GM23338 (cell line): ENCODE measurements around the gene GPRASP2.
A peak's percentile ranks its signal among the peaks of the same experiment; 100 is the strongest.

Experiments used
- CREB1 ChIP-seq: fragments of 250-450 bp; sonication (Bioruptor Pico); IDR thresholded peaks from 2 replicates; pipeline ENCODE4 v1.5.0; 2020; ENCODE audit warnings: low read depth, mild to moderate bottlenecking, moderate library complexity
- CTCF ChIP-seq, 2 experiments: fragments of 200-600 bp in 1 of 2; sonication (generic) in 1 of 2; conservative IDR thresholded peaks; 2 replicates each; pipeline versions ENCODE4 v1.5.1 to v1.6.1; 2016 to 2017; ENCODE audit warnings: antibody characterized with exemption in 2 of 2, low read depth in 2 of 2, mild to moderate bottlenecking in 2 of 2, moderate library complexity in 1 of 2
- EZH2 ChIP-seq: fragments of 200-600 bp; sonication (generic); IDR thresholded peaks from one replicate; pipeline ENCODE4 v1.8.0; 2017; ENCODE audit warnings: antibody characterized with exemption, mild to moderate bottlenecking, low read depth; ENCODE audit not compliant: unreplicated experiment
- EZH2phosphoT487 ChIP-seq: fragments of 200-600 bp; sonication (generic); IDR thresholded peaks from one replicate; pipeline ENCODE4 v1.8.1; 2018; ENCODE audit warnings: antibody characterized with exemption; ENCODE audit not compliant: unreplicated experiment
- JUNB ChIP-seq: IDR thresholded peaks from one replicate; pipeline ENCODE4 v1.6.1; 2016; ENCODE audit warnings: antibody characterized with exemption; ENCODE audit not compliant: unreplicated experiment
- NANOG ChIP-seq: IDR thresholded peaks from 2 replicates; pipeline ENCODE4 v1.6.1; 2016; ENCODE audit warnings: antibody characterized with exemption, borderline replicate concordance
- POLR2AphosphoS5 ChIP-seq: IDR thresholded peaks from 2 replicates; pipeline ENCODE4 v1.6.1; 2016; ENCODE audit warnings: antibody characterized with exemption, low read depth
- REST ChIP-seq: IDR thresholded peaks from one replicate; pipeline ENCODE4 v1.6.1; 2018; ENCODE audit warnings: antibody characterized with exemption; ENCODE audit not compliant: unreplicated experiment
- ZNF331 ChIP-seq: fragments of 250-450 bp; sonication (Bioruptor Pico); IDR thresholded peaks from 2 replicates; pipeline ENCODE4 v1.5.0; 2020; ENCODE audit warnings: low read depth, mild to moderate bottlenecking, moderate library complexity
- ZNF462 ChIP-seq: fragments of 250-450 bp; sonication (Bioruptor Pico); IDR thresholded peaks from 2 replicates; pipeline ENCODE4 v1.5.0; 2020; ENCODE audit warnings: mild to moderate bottlenecking, moderate library complexity

DNA sequence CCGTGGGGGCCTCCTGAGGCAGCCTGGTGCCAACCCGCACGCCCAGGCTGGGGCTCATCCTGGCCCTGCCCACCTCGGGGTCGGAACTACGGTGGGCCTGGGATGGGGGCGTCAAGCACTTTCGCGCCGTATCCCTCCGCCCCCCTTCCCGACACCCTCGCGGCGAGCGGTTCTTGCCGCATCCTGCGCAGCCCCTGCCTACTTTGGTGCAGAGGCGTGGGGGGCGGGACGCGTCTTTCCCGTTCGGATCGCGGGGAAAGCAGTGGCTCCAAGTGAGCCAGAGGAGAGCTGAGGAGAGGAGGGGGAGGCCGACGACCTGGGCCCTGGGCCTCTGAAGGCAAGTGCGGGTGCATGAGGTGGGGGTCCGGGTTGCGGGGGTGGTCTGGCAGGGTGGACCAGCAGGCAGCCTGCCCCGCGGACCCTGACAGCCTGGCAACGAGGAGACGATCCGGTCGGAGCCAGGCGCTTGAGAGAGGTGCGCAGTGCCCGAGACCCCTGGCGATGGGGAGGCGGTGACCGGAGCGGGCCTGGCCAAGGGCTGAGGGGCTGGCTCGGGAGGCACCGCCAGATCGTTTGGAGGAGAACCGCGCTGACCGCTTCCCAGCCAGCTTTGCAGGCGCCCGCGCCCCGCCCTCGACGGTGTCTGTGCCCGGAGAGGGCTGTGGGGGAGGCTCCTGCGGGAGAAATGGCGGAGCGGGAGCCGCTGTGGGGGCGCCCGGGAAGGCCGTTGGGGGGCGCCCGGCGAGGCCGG is at the start of gene GPRASP2:
- TF ChIP-seq POLR2AphosphoS5 (peak; percentile 62), CREB1 (no peak), CTCF (conservative IDR thresholded peaks at IDR 0.05; ENCODE audit: low read depth in 2 of 2) (0 out of 4 replicates have a peak, but pooled peaks of 1 of the 2 experiments have one; percentile 3), EZH2 (no peak), JUNB (no peak), NANOG (no peak), ZNF462 (no peak), ZNF331 (no peak), REST (no peak), EZH2phosphoT487 (no peak)
